SK-N-SH treated with all-trans-retinoic acid at 6 μM for 48 hours (cell line): ENCODE measurements around the gene CFAP70.

Source experiments
- ATAC-seq: fragments of 200-7000 bp; cut with Tn5 transposase; 3 replicates; pipeline ENCODE4 v1.9.1; 2020; ENCODE audit warnings: mild to moderate bottlenecking, moderate library complexity
- ARNTL ChIP-seq: fragments of 450-650 bp; formaldehyde crosslinking; IDR thresholded peaks from 2 replicates; pipeline ENCODE4 v1.5.0; 2020; ENCODE audit warnings: low read depth, mild to moderate bottlenecking, moderate library complexity, borderline replicate concordance
- BACH2 ChIP-seq: fragments of 250-450 bp; sonication (Bioruptor Pico); IDR thresholded peaks from 2 replicates; pipeline ENCODE4 v1.9.0; 2021; ENCODE audit warnings: mild to moderate bottlenecking, borderline replicate concordance
- CREB5 ChIP-seq: fragments of 250-450 bp; sonication (Bioruptor Pico); IDR thresholded peaks from 2 replicates; pipeline ENCODE4 v1.5.1; 2020; ENCODE audit warnings: low read depth, mild to moderate bottlenecking, moderate library complexity
- CSDC2 ChIP-seq: fragments of 250-450 bp; sonication (Bioruptor Pico); IDR thresholded peaks from 2 replicates; pipeline ENCODE4 v1.5.0; 2020; ENCODE audit warnings: mild to moderate bottlenecking, moderate library complexity
- CSRNP3 ChIP-seq: fragments of 250-450 bp; sonication (Bioruptor Pico); IDR thresholded peaks from 2 replicates; pipeline ENCODE4 v1.5.1; 2021; ENCODE audit warnings: mild to moderate bottlenecking, moderate library complexity
- ESRRG ChIP-seq: fragments of 250-450 bp; sonication (Bioruptor Pico); IDR thresholded peaks from 2 replicates; pipeline ENCODE4 v1.6.1; 2021; ENCODE audit warnings: mild to moderate bottlenecking
- GLIS3 ChIP-seq: fragments of 250-450 bp; sonication (Bioruptor Pico); IDR thresholded peaks from 2 replicates; pipeline ENCODE4 v1.5.0; 2020; ENCODE audit warnings: mild to moderate bottlenecking, moderate library complexity
- ISL1 ChIP-seq: fragments of 250-450 bp; sonication (Bioruptor Pico); IDR thresholded peaks from 2 replicates; pipeline ENCODE4 v2.1.2; 2022; ENCODE audit warnings: mild to moderate bottlenecking, moderate library complexity
- OSR1 ChIP-seq: fragments of 250-450 bp; sonication (Bioruptor Pico); IDR thresholded peaks from 2 replicates; pipeline ENCODE4 v1.8.0; 2022; ENCODE audit warnings: moderate library complexity, mild to moderate bottlenecking, inconsistent platforms
- PATZ1 ChIP-seq: fragments of 250-450 bp; sonication (Bioruptor Pico); IDR thresholded peaks from 2 replicates; pipeline ENCODE4 v1.8.0; 2020; ENCODE audit warnings: mild to moderate bottlenecking, moderate library complexity, borderline replicate concordance
- POU6F1 ChIP-seq: fragments of 250-450 bp; sonication (Bioruptor Pico); IDR thresholded peaks from 2 replicates; pipeline ENCODE4 v1.8.0; 2021; ENCODE audit warnings: low read depth, mild to moderate bottlenecking, moderate library complexity, borderline replicate concordance
- PPARA ChIP-seq: fragments of 250-450 bp; sonication (Bioruptor Pico); IDR thresholded peaks from 2 replicates; pipeline ENCODE4 v1.5.0; 2020; ENCODE audit warnings: mild to moderate bottlenecking, borderline replicate concordance
- RARB ChIP-seq: fragments of 250-450 bp; sonication (Bioruptor Pico); IDR thresholded peaks from 2 replicates; pipeline ENCODE4 v1.8.0; 2021; ENCODE audit warnings: mild to moderate bottlenecking, moderate library complexity
- SNAI2 ChIP-seq: fragments of 250-450 bp; sonication (Bioruptor Pico); IDR thresholded peaks from 2 replicates; pipeline ENCODE4 v1.5.0; 2020; ENCODE audit warnings: mild to moderate bottlenecking, moderate library complexity
- TCF4 ChIP-seq: fragments of 250-450 bp; sonication (Bioruptor Pico); IDR thresholded peaks from 2 replicates; pipeline ENCODE4 v1.8.0; 2021; ENCODE audit warnings: mild to moderate bottlenecking, moderate library complexity, borderline replicate concordance
- TOX ChIP-seq: fragments of 250-450 bp; sonication (Bioruptor Pico); IDR thresholded peaks from 2 replicates; pipeline ENCODE4 v1.8.0; 2021; ENCODE audit warnings: mild to moderate bottlenecking, moderate library complexity, borderline replicate concordance
- TSHZ2 ChIP-seq: fragments of 250-450 bp; sonication (Bioruptor Pico); IDR thresholded peaks from 2 replicates; pipeline ENCODE4 v1.5.0; 2020; ENCODE audit warnings: mild to moderate bottlenecking, moderate library complexity
- ZC3H10 ChIP-seq: fragments of 250-450 bp; sonication (Bioruptor Pico); IDR thresholded peaks from 2 replicates; pipeline ENCODE4 v1.5.1; 2021; ENCODE audit warnings: mild to moderate bottlenecking, moderate library complexity
- ZFP3 ChIP-seq: fragments of 250-450 bp; sonication (Bioruptor Pico); IDR thresholded peaks from 2 replicates; pipeline ENCODE4 v1.5.0; 2020; ENCODE audit warnings: mild to moderate bottlenecking, moderate library complexity
- ZFP30 ChIP-seq: fragments of 450-650 bp; formaldehyde crosslinking; IDR thresholded peaks from 2 replicates; pipeline ENCODE4 v1.5.0; 2022; ENCODE audit warnings: mild to moderate bottlenecking, moderate library complexity
- ZNF565 ChIP-seq: fragments of 450-650 bp; formaldehyde crosslinking; conservative IDR thresholded peaks from 2 replicates; pipeline ENCODE4 v1.5.0; 2020; ENCODE audit warnings: low read depth, mild to moderate bottlenecking, moderate library complexity
- ZNF70 ChIP-seq: fragments of 450-650 bp; formaldehyde crosslinking; IDR thresholded peaks from 2 replicates; pipeline ENCODE4 v1.5.0; 2020; ENCODE audit warnings: mild to moderate bottlenecking, moderate library complexity
- ZNF8 ChIP-seq: fragments of 450-650 bp; formaldehyde crosslinking; IDR thresholded peaks from 2 replicates; pipeline ENCODE4 v1.5.0; 2020; ENCODE audit warnings: mild to moderate bottlenecking, moderate library complexity

CFAP70 gene

GRCh38 chr10:73246322-73246645, 112.4 kb downstream of the CFAP70 start (continued):
- no peak for TF ChIP-seq CSRNP3
- no peak for TF ChIP-seq ZFP30 (CRISPR knock-in tag)
- no peak for TF ChIP-seq CREB5 (CRISPR knock-in tag)
- TF ChIP-seq TCF4 (CRISPR knock-in tag) = no peak
- no peak for TF ChIP-seq RARB (CRISPR knock-in tag)
- no peak for TF ChIP-seq ZFP3 (CRISPR knock-in tag)
- no peak for TF ChIP-seq ESRRG (CRISPR knock-in tag)
- no peak for TF ChIP-seq OSR1 (CRISPR knock-in tag)
- TF ChIP-seq ARNTL = no peak
- no peak for TF ChIP-seq PPARA
- TF ChIP-seq ZNF70 (CRISPR knock-in tag) = no peak
- TF ChIP-seq ZNF565 (CRISPR knock-in tag) = no peak

GRCh38 chr10:73244866-73245477, 113.7 kb downstream of the CFAP70 start:
- ATAC-seq = 0 out of 3 replicates have a peak, but pooled peaks have one; percentile 2
- TF ChIP-seq RARB (CRISPR knock-in tag) (no peak), OSR1 (CRISPR knock-in tag) (no peak), SNAI2 (CRISPR knock-in tag) (no peak), ESRRG (CRISPR knock-in tag) (no peak), ARNTL (no peak), ZNF8 (CRISPR knock-in tag) (no peak), ISL1 (CRISPR knock-in tag) (no peak)

- TF ChIP-seq CREB5 (CRISPR knock-in tag) (no peak), CSDC2 (no peak), ZNF8 (CRISPR knock-in tag) (no peak), ZC3H10 (CRISPR knock-in tag) (no peak), CSRNP3 (no peak), ZNF565 (CRISPR knock-in tag) (no peak), TSHZ2 (CRISPR knock-in tag) (no peak), PATZ1 (CRISPR knock-in tag) (no peak), RARB (CRISPR knock-in tag) (no peak), OSR1 (CRISPR knock-in tag) (no peak), ZNF70 (CRISPR knock-in tag) (no peak), ZFP30 (CRISPR knock-in tag) (no peak), TCF4 (CRISPR knock-in tag) (no peak), POU6F1 (CRISPR knock-in tag) (no peak), BACH2 (CRISPR knock-in tag) (no peak), TOX (CRISPR knock-in tag) (no peak), ARNTL (no peak), PPARA (no peak), GLIS3 (CRISPR knock-in tag) (no peak)
- no peak for ATAC-seq
These were observed 118.8 kb downstream of the CFAP70 start for GRCh38 chr10:73239908-73240307.
